SK-N-MC (cell line): ENCODE results near the gene CYP26C1.

ENCODE experiments used
- DNase-seq: peaks from one replicate; pipeline ENCODE4 v3.0.0-alpha.2; 2011; ENCODE audit warnings: low read depth, low spot score
- H3K27ac ChIP-seq: fragments of 200-600 bp; sonication (generic); 2 replicates; pipeline ENCODE4 v1.5.1; 2016; ENCODE audit warnings: mixed run types
- H3K36me3 ChIP-seq: fragments of 200-600 bp; sonication (generic); 2 replicates; pipeline ENCODE4 v1.6.1; 2017; ENCODE audit warnings: antibody characterized with exemption, low read length, mixed read lengths; ENCODE audit not compliant: insufficient read depth
- H3K4me3 ChIP-seq: fragments of 200-600 bp; sonication (generic); 2 replicates; pipeline ENCODE4 v1.5.1; 2016
- H3K9ac ChIP-seq: fragments of 200-600 bp; sonication (generic); 2 replicates; pipeline ENCODE4 v1.8.0; 2017; ENCODE audit warnings: mixed run types, mixed read lengths; ENCODE audit not compliant: insufficient read length
- H3K9me3 ChIP-seq: fragments of 200-600 bp; sonication (generic); 2 replicates; pipeline ENCODE4 v1.6.1; 2017; ENCODE audit warnings: low read depth, mild to moderate bottlenecking, antibody characterized with exemption, low read length, moderate library complexity, mixed read lengths
- EZH2 ChIP-seq: fragments of 200-600 bp; sonication (generic); IDR thresholded peaks from one replicate; pipeline ENCODE4 v1.6.1; 2017; ENCODE audit warnings: antibody characterized with exemption
- FOXP2 ChIP-seq: optimal IDR thresholded peaks from 2 replicates; pipeline ENCODE3; 2011; ENCODE audit warnings: mild to moderate bottlenecking, moderate library complexity; ENCODE audit not compliant: insufficient read depth; ENCODE audit errors: extremely low read length, control extremely low read depth
- POLR2AphosphoS5 ChIP-seq: IDR thresholded peaks from 2 replicates; pipeline ENCODE4 v1.6.1; 2012; ENCODE audit warnings: mild to moderate bottlenecking, low read depth, low read length, borderline replicate concordance

The CYP26C1 gene

GRCh38 chr10:93110472-93111146 is 50.0 kb downstream of the CYP26C1 start:
- TF ChIP-seq FOXP2: no peak
- TF ChIP-seq EZH2: no peak
- TF ChIP-seq POLR2AphosphoS5: no peak
- no peak overlapping the region for H3K4me3 ChIP-seq
- H3K9me3 ChIP-seq: no peaks in the 10 kb centered on the region
- no peak overlapping the region for H3K27ac ChIP-seq
- no peaks in the 10 kb centered on the region for H3K36me3 ChIP-seq
- DNase-seq: no peak
- no peak overlapping the region for H3K9ac ChIP-seq

- Histone ChIP-seq H3K9me3 (no peaks in the 10 kb centered on the region), H3K27ac (no peak overlapping the region), H3K4me3 (no peak overlapping the region), H3K36me3 (no peaks in the 10 kb centered on the region), H3K9ac (no peak overlapping the region)
- TF ChIP-seq FOXP2: no peak
- no peak for TF ChIP-seq EZH2
- no peak for TF ChIP-seq POLR2AphosphoS5
- DNase-seq: no peak
Measured at GRCh38 chr10:93113042-93113441, 52.4 kb downstream of the CYP26C1 start.

- no peak for DNase-seq
- H3K4me3 ChIP-seq: no peak overlapping the region
- TF ChIP-seq EZH2 (no peak), FOXP2 (no peak)
- H3K9me3 ChIP-seq: no peaks in the 10 kb centered on the region
- H3K27ac ChIP-seq: no peak overlapping the region
- H3K9ac ChIP-seq: no peak overlapping the region
- H3K36me3 ChIP-seq: no peaks in the 10 kb centered on the region
Measured at GRCh38 chr10:93115661-93116383, 55.2 kb downstream of the CYP26C1 start.
